ENCODE data around the gene OLFM1. TPM values are rescaled to one million over a fixed set of nuclear protein-coding genes. Genes with fewer than 3 reads are reported as not detected.

The OLFM1 gene
- polyA plus RNA-seq, 1 donor (not counting 4 experiments of a cell fraction or from before 2014, with no cell fraction given) = 0.25 TPM

GRCh38 chr9:135080286-135081263, 6.9 kb upstream of the OLFM1 start:
- no peak overlapping the region for H3K4me3 ChIP-seq (ENCODE audit: control insufficient read depth in 2 of 3, extremely low read depth in 1 of 3, insufficient read depth in 2 of 3, low read depth in 1 of 3, low read length in 3 of 3)
- no peak overlapping the region for H2AFZ ChIP-seq (ENCODE audit: control insufficient read depth, low read length)
- FAIRE-seq = no peak
- peaks cover 48% of the 10 kb centered on the region for H3K27me3 ChIP-seq (ENCODE audit: control insufficient read depth, extremely low read depth, insufficient read depth, low read length)
- H3K4me2 ChIP-seq (ENCODE audit: control insufficient read depth, extremely low read depth, insufficient read depth, low read depth, low read length) = no peak overlapping the region
- H4K20me1 ChIP-seq (ENCODE audit: control insufficient read depth, extremely low read depth, insufficient read depth, low read length) = no peaks in the 10 kb centered on the region
- no peaks in the 10 kb centered on the region for H3K36me3 ChIP-seq (ENCODE audit: control insufficient read depth in 2 of 2, extremely low read depth in 1 of 2, insufficient read depth in 2 of 2, low read length in 2 of 2)
- TF ChIP-seq EZH2 (IDR thresholded peaks at IDR 0.05; ENCODE audit: low read length) = no peak
- H3K27ac ChIP-seq (ENCODE audit: control insufficient read depth, insufficient read depth, low read length) = no peak overlapping the region
- no peaks in the 10 kb centered on the region for H3K9me3 ChIP-seq (ENCODE audit: control insufficient read depth, low read depth, low read length)
- DNase-seq (ENCODE audit: low read depth, low spot score) = no peak
- dilution Hi-C loops (cut with MboI; ENCODE audit: extremely low pct_ligation_motif_present, low sequenced_read_pairs) = no loop called here
- H3K79me2 ChIP-seq (ENCODE audit: control insufficient read depth, insufficient read depth, low read length) = no peaks in the 10 kb centered on the region
- H3K9me1 ChIP-seq (ENCODE audit: control insufficient read depth, extremely low read depth, insufficient read depth, low read length) = no peaks in the 10 kb centered on the region
- H3K4me1 ChIP-seq (ENCODE audit: control insufficient read depth, extremely low read depth, insufficient read depth, low read length) = no peaks in the 10 kb centered on the region
- no peak overlapping the region for H3K9ac ChIP-seq (ENCODE audit: control insufficient read depth, extremely low read depth, insufficient read depth, low read length)

GRCh38 chr9:135081264-135081660, 6.2 kb upstream of the OLFM1 start:
- Histone ChIP-seq H3K27ac (ENCODE audit: control insufficient read depth, insufficient read depth, low read length) (no peak overlapping the region), H3K79me2 (ENCODE audit: control insufficient read depth, insufficient read depth, low read length) (no peaks in the 10 kb centered on the region), H3K36me3 (ENCODE audit: control insufficient read depth in 2 of 2, extremely low read depth in 1 of 2, insufficient read depth in 2 of 2, low read length in 2 of 2) (no peaks in the 10 kb centered on the region), H3K4me1 (ENCODE audit: control insufficient read depth, extremely low read depth, insufficient read depth, low read length) (peaks cover 1% of the 10 kb centered on the region), H3K9me1 (ENCODE audit: control insufficient read depth, extremely low read depth, insufficient read depth, low read length) (no peaks in the 10 kb centered on the region), H3K4me2 (ENCODE audit: control insufficient read depth, extremely low read depth, insufficient read depth, low read depth, low read length) (no peak overlapping the region), H3K9ac (ENCODE audit: control insufficient read depth, extremely low read depth, insufficient read depth, low read length) (no peak overlapping the region), H2AFZ (ENCODE audit: control insufficient read depth, low read length) (no peak overlapping the region), H3K4me3 (ENCODE audit: control insufficient read depth in 2 of 3, extremely low read depth in 1 of 3, insufficient read depth in 2 of 3, low read depth in 1 of 3, low read length in 3 of 3) (no peak overlapping the region), H3K27me3 (ENCODE audit: control insufficient read depth, extremely low read depth, insufficient read depth, low read length) (peaks cover 49% of the 10 kb centered on the region), H4K20me1 (ENCODE audit: control insufficient read depth, extremely low read depth, insufficient read depth, low read length) (no peaks in the 10 kb centered on the region), H3K9me3 (ENCODE audit: control insufficient read depth, low read depth, low read length) (no peaks in the 10 kb centered on the region)
- TF ChIP-seq EZH2 (IDR thresholded peaks at IDR 0.05; ENCODE audit: low read length) = no peak
- TF ChIP-seq, protein P1, sequence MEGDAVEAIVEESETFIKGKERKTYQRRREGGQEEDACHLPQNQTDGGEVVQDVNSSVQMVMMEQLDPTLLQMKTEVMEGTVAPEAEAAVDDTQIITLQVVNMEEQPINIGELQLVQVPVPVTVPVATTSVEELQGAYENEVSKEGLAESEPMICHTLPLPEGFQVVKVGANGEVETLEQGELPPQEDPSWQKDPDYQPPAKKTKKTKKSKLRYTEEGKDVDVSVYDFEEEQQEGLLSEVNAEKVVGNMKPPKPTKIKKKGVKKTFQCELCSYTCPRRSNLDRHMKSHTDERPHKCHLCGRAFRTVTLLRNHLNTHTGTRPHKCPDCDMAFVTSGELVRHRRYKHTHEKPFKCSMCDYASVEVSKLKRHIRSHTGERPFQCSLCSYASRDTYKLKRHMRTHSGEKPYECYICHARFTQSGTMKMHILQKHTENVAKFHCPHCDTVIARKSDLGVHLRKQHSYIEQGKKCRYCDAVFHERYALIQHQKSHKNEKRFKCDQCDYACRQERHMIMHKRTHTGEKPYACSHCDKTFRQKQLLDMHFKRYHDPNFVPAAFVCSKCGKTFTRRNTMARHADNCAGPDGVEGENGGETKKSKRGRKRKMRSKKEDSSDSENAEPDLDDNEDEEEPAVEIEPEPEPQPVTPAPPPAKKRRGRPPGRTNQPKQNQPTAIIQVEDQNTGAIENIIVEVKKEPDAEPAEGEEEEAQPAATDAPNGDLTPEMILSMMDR (optimal IDR thresholded peaks at IDR 0.05 in 1 of 3, IDR thresholded peaks at IDR 0.05 in 1 of 3, conservative IDR thresholded peaks at IDR 0.05 in 1 of 3; ENCODE audit: extremely low read depth in 1 of 3, insufficient read depth in 2 of 3, low read length in 3 of 3) = no peak
- DNase-seq (ENCODE audit: low read depth, low spot score) = no peak
- no peak for FAIRE-seq
- dilution Hi-C loops (cut with MboI; ENCODE audit: extremely low pct_ligation_motif_present, low sequenced_read_pairs) = no loop called here

All from keratinocyte (primary cell).